Measurements from ENCODE around the gene ULK1. TPM values are rescaled to one million over a fixed set of nuclear protein-coding genes. Genes with fewer than 3 reads are reported as not detected.

ULK1 gene
- total RNA-seq, 1 donor from 2014 or later: 14.7 TPM

GRCh38 chr12:131853832-131854797 lies 40.3 kb upstream of the ULK1 start:
- Histone ChIP-seq H3K36me3 (ENCODE audit: control insufficient read depth, insufficient read depth, low read length) (no peaks in the 10 kb centered on the region), H3K27me3 (ENCODE audit: control insufficient read depth, insufficient read depth, low read length) (peaks cover 10% of the 10 kb centered on the region), H3K4me3 (ENCODE audit: low read depth, low read length) (no peak overlapping the region)
- no peak for TF ChIP-seq CTCF (IDR thresholded peaks at IDR 0.05; ENCODE audit: insufficient read depth, low read length, poor library complexity, severe bottlenecking)
- DNase-seq (ENCODE audit: low read depth): no peak

GRCh38 chr12:131854861-131855476 lies 39.5 kb upstream of the ULK1 start:
- no peaks in the 10 kb centered on the region for H3K36me3 ChIP-seq (ENCODE audit: control insufficient read depth, insufficient read depth, low read length)
- no peak for TF ChIP-seq CTCF (IDR thresholded peaks at IDR 0.05; ENCODE audit: insufficient read depth, low read length, poor library complexity, severe bottlenecking)
- no peak overlapping the region for H3K4me3 ChIP-seq (ENCODE audit: low read depth, low read length)
- no peak for DNase-seq (ENCODE audit: low read depth)
- H3K27me3 ChIP-seq (ENCODE audit: control insufficient read depth, insufficient read depth, low read length): peaks cover 10% of the 10 kb centered on the region

- no peaks in the 10 kb centered on the region for H3K36me3 ChIP-seq (ENCODE audit: control insufficient read depth, insufficient read depth, low read length)
Measured at GRCh38 chr12:131855521-131856142, 38.8 kb upstream of the ULK1 start.

GRCh38 chr12:131856366-131857097 lies 37.9 kb upstream of the ULK1 start:
- no peak for DNase-seq (ENCODE audit: low read depth)
- Histone ChIP-seq H3K27me3 (ENCODE audit: control insufficient read depth, insufficient read depth, low read length) (peaks cover 10% of the 10 kb centered on the region), H3K36me3 (ENCODE audit: control insufficient read depth, insufficient read depth, low read length) (no peaks in the 10 kb centered on the region), H3K4me3 (ENCODE audit: low read depth, low read length) (no peak overlapping the region)
- TF ChIP-seq CTCF (IDR thresholded peaks at IDR 0.05; ENCODE audit: insufficient read depth, low read length, poor library complexity, severe bottlenecking): no peak

More at GRCh38 chr12:131855521-131856142, 38.8 kb upstream of the ULK1 start:
- Histone ChIP-seq H3K27me3 (ENCODE audit: control insufficient read depth, insufficient read depth, low read length) (peaks cover 10% of the 10 kb centered on the region), H3K4me3 (ENCODE audit: low read depth, low read length) (no peak overlapping the region)
- no peak for TF ChIP-seq CTCF (IDR thresholded peaks at IDR 0.05; ENCODE audit: insufficient read depth, low read length, poor library complexity, severe bottlenecking)
- DNase-seq (ENCODE audit: low read depth): no peak

GRCh38 chr12:131857908-131858850 lies 36.2 kb upstream of the ULK1 start:
- Histone ChIP-seq H3K27me3 (ENCODE audit: control insufficient read depth, insufficient read depth, low read length) (peaks cover 10% of the 10 kb centered on the region), H3K4me3 (ENCODE audit: low read depth, low read length) (no peak overlapping the region), H3K36me3 (ENCODE audit: control insufficient read depth, insufficient read depth, low read length) (no peaks in the 10 kb centered on the region)
- TF ChIP-seq CTCF (IDR thresholded peaks at IDR 0.05; ENCODE audit: insufficient read depth, low read length, poor library complexity, severe bottlenecking): no peak
- DNase-seq (ENCODE audit: low read depth): no peak

Data from kidney epithelial cell (primary cell).